A549 (cell line): Measurements from ENCODE around the gene CARD11.

ENCODE experiments used
- CBX2 ChIP-seq: fragments of 200-600 bp; sonication (generic); IDR thresholded peaks from 2 replicates; pipeline ENCODE4 v1.6.1; 2016; ENCODE audit warnings: low read depth, mild to moderate bottlenecking, borderline replicate concordance
- CTCF ChIP-seq: fragments of >200 bp; sonication (Bioruptor Twin); formaldehyde crosslinking; IDR thresholded peaks from 3 replicates; pipeline ENCODE4 v1.5.1; 2016
- EP300 ChIP-seq, 2 experiments: fragments of >200 bp; sonication (Bioruptor Twin); formaldehyde crosslinking; IDR thresholded peaks; 2 replicates in 1 of 2; 3 replicates in 1 of 2; pipeline ENCODE4 v1.6.1; 2016 to 2017
- JUN ChIP-seq, 2 experiments: fragments of >200 bp; sonication (Bioruptor Twin); formaldehyde crosslinking; IDR thresholded peaks; 2 replicates in 1 of 2; 3 replicates in 1 of 2; pipeline ENCODE4 v1.6.1; 2016 to 2017
- JUNB ChIP-seq: fragments of >200 bp; sonication (Bioruptor Twin); formaldehyde crosslinking; IDR thresholded peaks from 2 replicates; pipeline ENCODE4 v1.6.1; 2016
- NFE2L2 ChIP-seq: fragments of 150-350 bp; conservative IDR thresholded peaks from 2 replicates; pipeline ENCODE4 v1.6.1; 2014; ENCODE audit warnings: low read length
- PBX3 ChIP-seq: IDR thresholded peaks from 2 replicates; pipeline ENCODE4 v1.6.1; 2012
- POLR2A ChIP-seq: IDR thresholded peaks from 2 replicates; pipeline ENCODE4 v1.6.1; 2012; ENCODE audit warnings: mild to moderate bottlenecking, low read length
- RFX5 ChIP-seq: fragments of 450-650 bp; IDR thresholded peaks from 2 replicates; pipeline ENCODE4 v1.7.1; 2014; ENCODE audit warnings: antibody characterized with exemption, mild to moderate bottlenecking, moderate library complexity
- TP53 ChIP-seq: fragments of 250-450 bp; sonication (Bioruptor Pico); IDR thresholded peaks from 2 replicates; pipeline ENCODE4 v1.5.0; 2021; ENCODE audit warnings: mild to moderate bottlenecking, moderate library complexity
- ZFP36 ChIP-seq: fragments of 450-650 bp; IDR thresholded peaks from 2 replicates; pipeline ENCODE4 v1.6.1; 2014; ENCODE audit warnings: borderline replicate concordance; ENCODE audit not compliant: partially characterized antibody

GRCh38 chr7:2897023-2897422, 146.6 kb downstream of the CARD11 start:
- no peak for TF ChIP-seq CTCF
- TF ChIP-seq POLR2A: no peak
- no peak for TF ChIP-seq JUN (IDR thresholded peaks at IDR 0.05)
- no peak for TF ChIP-seq CBX2
- TF ChIP-seq ZFP36: no peak
- TF ChIP-seq PBX3: no peak
- no peak for TF ChIP-seq TP53 (CRISPR knock-in tag)
- no peak for TF ChIP-seq RFX5
- TF ChIP-seq EP300 (IDR thresholded peaks at IDR 0.05): no peak
- TF ChIP-seq JUNB: no peak
- no peak for TF ChIP-seq NFE2L2
